H1 (cell line): ENCODE data around the gene WDFY4. TPM values are rescaled to one million over a fixed set of nuclear protein-coding genes. Genes with fewer than 3 reads are reported as not detected.

ENCODE experiments used
- CHD7 ChIP-seq: fragments of 300-600 bp; sonication (generic); IDR thresholded peaks from 2 replicates; pipeline ENCODE4 v1.7.1; 2012; ENCODE audit warnings: low read length, moderate library complexity, mild to moderate bottlenecking, inconsistent platforms; ENCODE audit not compliant: insufficient replicate concordance
- KDM4A ChIP-seq: IDR thresholded peaks from one replicate; pipeline ENCODE4 v1.7.1; 2012; ENCODE audit warnings: low read depth, mild to moderate bottlenecking, moderate library complexity, low read length, inconsistent platforms; ENCODE audit not compliant: severe bottlenecking
- PHF8 ChIP-seq: fragments of 200-600 bp; sonication (generic); conservative IDR thresholded peaks from 2 replicates; pipeline ENCODE4 v1.7.1; 2012; ENCODE audit warnings: low read depth, mild to moderate bottlenecking, inconsistent platforms, low read length, moderate library complexity
- SUZ12 ChIP-seq: fragments of 200-600 bp; sonication (generic); IDR thresholded peaks from 2 replicates; pipeline ENCODE4 v1.6.1; 2012; ENCODE audit warnings: mild to moderate bottlenecking, inconsistent platforms, low read length, moderate library complexity, mixed read lengths
- polyA plus RNA-seq, 7 experiments: library from polyadenylated mRNA; depleted of rRNA in 3 of 7; stranded (reverse) in 5 of 7; unstranded in 2 of 7; fragments of >200 nt in 5 of 7; fragments of 200-250 nt in 2 of 7; gene quantifications; 1 replicate in 5 of 7; 2 replicates in 1 of 7; 4 replicates in 1 of 7; pipeline versions ENCODE4 v1.2.1 to v1.2.3, GENCODE V29; 2011 to 2013; ENCODE audit warnings: missing spikeins in 2 of 7, mixed read lengths in 2 of 7
- total RNA-seq: library from RNA; stranded (reverse); fragmentation: NEBNext Ultra II Directional; extraction: Animal tissue kit (Norgen Biotek cat#: 25700); gene quantifications from 2 replicates; pipeline ENCODE4 v1.2.1, GENCODE V29; 2021

Gene WDFY4
- total and polyA plus RNA-seq, 2 of the 8 experiments (the other 6 are each of a cell fraction or from before 2014, with no cell fraction given), result not detected

GRCh38 chr10:48897441-48897790, 212.7 kb downstream of the WDFY4 start (continued):
- TF ChIP-seq CHD7 (no peak), SUZ12 (no peak), PHF8 (no peak), KDM4A (no peak)
